ENCODE data around the gene TRIM66.

- TF ChIP-seq CTCF (conservative IDR thresholded peaks at IDR 0.05 in 1 of 2, IDR thresholded peaks at IDR 0.05 in 1 of 2; ENCODE audit: low read depth in 1 of 2, low read length in 2 of 2) (no peak), EZH2 (IDR thresholded peaks at IDR 0.05; ENCODE audit: low read length, missing control alignments) (no peak)
Measured at GRCh38 chr11:8719721-8720120, 37.3 kb upstream of the TRIM66 start.

All from fibroblast of lung (primary cell).